NCI-H345 treated with DMSO at 0.1 percent for 48 hours (cell line): ENCODE data around the gene AGTR1.
"Not testable (repeated sequence)": the region's sequence is repeated elsewhere in the genome, so short reads cannot be mapped to it uniquely, and the experiment has no call there.

ENCODE experiments used
- DNase-seq: peaks from one replicate; lab custom pipeline; 2025; ENCODE audit not compliant: unreplicated experiment; lab: John Stamatoyannopoulos, UW

The AGTR1 gene

DNA sequence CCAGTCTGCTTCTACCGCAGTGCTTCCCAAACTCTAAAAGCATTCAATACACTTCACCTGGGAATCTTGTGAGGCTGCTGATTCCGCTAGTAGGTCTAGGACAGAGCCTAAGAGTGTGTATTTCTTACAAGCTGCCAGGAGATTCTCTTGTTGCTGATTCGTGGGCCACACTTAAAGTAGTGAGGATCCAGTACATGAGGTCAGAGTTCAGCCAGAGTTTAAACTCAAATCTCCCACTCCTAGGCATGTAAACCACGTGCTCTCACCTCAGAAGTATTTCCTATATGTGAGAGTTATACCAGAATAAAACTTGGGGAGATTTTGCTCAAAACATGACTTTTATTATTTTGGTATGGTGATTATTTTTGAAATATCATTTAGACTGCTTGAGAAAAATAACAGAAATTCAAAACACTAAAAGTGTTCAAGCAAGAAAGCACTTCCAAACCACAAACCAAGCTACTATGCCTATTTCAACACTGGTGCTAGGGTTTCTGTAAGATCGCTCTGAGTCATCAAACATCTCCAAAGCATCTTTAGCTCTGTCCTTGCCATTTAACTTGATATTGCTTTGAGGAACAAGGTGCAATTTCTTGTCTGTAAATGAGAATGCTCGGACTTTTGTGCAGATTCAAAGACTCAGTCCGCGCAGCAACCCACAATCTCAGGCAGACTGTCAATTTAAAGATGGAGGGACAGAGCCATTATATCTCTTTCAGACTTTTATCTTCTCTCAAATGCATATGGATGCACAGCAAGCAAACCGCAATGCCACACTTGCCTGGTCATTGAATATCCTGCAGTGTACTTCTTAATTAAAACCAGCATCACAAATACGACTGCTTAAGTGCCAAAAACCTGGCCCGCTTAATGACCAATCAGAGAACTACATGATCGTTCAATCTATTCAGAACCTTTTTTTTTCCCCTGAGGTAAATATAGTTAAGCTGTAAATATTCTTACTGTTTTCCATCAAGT lies 59.8 kb downstream of the AGTR1 start:
- DNase-seq = no peak

DNA sequence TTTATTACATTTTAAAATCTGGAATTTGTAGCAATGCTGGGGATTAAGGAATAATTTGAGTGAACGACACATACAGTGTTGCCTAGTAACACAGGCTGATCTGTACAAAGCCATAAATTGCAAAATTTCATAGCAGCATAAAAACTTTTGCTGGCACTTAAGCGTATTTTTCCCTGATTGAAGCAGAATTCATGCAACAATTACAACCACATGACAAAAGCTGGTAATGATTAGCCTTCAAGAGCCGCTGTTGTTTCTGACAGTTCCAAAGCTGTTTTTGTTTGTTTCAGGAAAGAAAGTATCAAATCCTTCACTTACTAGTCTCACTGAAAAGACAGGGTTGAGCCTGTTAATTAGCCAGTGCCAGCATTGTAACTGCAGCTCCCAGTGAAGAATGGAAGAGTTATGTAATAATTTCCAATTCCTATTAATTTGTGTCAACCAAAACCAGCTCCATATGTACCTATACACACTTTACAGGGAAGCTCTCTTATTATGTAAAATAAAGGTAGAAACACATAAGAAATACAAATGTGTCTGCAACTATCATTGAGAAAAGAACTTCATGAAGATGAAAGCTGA lies 60.7 kb downstream of the AGTR1 start:
- DNase-seq = no peak

- no peak for DNase-seq
Observed at GRCh38 chr3:148759430-148759829, 61.7 kb downstream of the AGTR1 start.

DNA sequence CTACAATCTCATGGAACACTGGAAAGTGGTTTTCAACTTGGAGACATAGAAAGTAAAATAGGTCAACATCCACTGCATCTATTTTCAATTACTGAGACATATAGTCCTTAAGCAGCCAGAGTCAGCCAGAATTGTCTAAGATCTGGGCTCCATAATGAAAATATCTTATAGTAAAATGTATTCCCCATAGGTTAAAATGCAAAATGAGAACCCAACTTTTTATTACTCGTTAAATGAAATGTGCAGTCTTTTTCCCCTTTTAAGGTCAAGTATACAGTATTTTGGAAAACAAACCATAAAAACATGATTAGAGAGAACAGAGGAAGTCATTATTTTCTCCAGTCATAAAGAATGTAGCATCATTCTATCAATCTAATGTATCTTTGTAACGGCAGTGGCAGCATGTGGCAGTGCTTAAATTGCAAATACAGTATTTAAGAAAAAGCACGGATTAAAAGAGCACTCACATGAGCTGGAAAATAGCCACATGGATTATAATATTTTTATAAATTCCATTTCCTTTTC lies 65.5 kb downstream of the AGTR1 start:
- DNase-seq = no peak

- DNase-seq = peak; percentile 1
Observed at GRCh38 chr3:148763986-148764935, 66.6 kb downstream of the AGTR1 start.

GRCh38 chr3:148772361-148772760 lies 74.7 kb downstream of the AGTR1 start:
- DNase-seq = no peak

- no peak for DNase-seq
Observed at GRCh38 chr3:148772835-148773234, 75.1 kb downstream of the AGTR1 start.

DNA sequence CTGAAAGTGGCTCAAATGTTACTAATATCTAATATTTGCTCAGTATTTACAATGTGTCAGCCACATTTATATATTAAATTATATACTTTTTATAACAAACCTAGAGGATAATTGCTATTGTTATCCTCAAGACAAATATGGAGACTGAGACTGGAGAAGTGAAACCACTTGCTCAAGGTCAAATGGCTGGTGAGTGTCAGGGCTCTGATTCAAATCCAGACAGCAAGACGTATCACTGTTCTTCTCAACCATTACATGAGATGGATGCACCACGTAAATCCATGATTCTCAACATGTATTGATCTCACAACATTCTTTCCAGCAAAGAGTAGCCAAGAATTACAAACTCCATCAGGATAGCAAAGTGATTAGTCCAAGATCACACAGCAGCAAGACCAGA lies 76.1 kb downstream of the AGTR1 start:
- no peak for DNase-seq

GRCh38 chr3:148778926-148779325 lies 81.2 kb downstream of the AGTR1 start:
- DNase-seq = no peak

DNA sequence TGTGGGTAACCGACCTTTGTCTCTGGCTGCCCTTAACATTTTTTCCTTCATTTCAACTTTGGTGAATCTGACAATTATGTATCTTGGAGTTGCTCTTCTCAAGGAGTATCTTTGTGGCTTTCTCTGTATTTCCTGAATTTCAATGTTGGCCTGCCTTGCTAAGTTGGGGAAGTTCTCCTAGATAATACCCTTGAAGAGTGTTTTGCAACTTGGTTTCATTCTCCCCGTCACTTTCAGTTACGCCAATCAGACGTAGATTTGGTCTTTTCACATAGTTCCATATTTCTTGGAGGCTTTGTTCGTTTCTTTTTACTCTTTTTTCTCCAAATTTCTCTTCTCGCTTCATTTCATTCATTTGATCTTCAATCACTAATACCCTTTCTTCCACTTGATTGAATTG lies 87.3 kb downstream of the AGTR1 start:
- not testable (repeated sequence) for DNase-seq

GRCh38 chr3:148786159-148786558 lies 88.5 kb downstream of the AGTR1 start:
- DNase-seq = not testable (repeated sequence)

DNA sequence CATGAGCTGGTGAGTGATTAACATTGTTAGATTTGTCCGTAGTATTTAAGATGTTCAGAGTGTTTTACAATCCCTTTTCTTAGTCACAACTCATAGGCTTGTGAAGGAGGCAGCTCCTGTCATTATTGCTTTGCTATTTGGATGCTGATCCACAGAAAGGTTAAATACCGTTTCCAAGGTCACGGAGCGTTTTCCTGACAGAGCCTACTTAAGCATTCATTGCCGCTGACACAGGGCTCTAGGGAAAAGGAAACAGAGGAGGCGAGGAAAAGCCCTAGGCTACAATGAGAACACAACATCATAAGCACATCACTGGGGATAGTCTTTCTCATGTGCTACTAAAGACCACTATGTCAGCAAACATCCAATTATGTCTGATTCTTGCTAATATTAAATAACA lies 91.4 kb downstream of the AGTR1 start:
- DNase-seq = no peak

DNA sequence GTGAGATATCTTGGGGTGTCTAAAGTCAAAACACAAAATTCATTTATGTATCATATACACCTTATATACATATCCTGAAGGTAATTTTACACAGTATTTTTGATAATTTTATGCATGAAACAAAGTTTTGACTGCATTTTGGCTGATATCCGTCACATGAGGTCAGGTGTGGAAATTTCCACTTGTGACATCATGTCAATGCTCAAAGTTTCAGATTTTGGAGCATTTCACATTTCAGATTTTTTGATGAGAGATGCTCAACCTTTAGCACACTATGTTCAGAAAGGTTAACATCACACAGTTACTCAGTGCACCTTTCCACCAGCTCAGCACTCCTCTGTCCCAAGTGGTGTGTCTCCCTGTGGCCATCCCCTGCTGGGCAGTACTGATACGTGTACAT lies 92.2 kb downstream of the AGTR1 start:
- DNase-seq = no peak

GRCh38 chr3:148790370-148790769 lies 92.7 kb downstream of the AGTR1 start:
- no peak for DNase-seq

- no peak for DNase-seq
Observed at GRCh38 chr3:148790851-148791735, 93.4 kb downstream of the AGTR1 start.

- no peak for DNase-seq
Observed at GRCh38 chr3:148791920-148792319, 94.2 kb downstream of the AGTR1 start.

DNA sequence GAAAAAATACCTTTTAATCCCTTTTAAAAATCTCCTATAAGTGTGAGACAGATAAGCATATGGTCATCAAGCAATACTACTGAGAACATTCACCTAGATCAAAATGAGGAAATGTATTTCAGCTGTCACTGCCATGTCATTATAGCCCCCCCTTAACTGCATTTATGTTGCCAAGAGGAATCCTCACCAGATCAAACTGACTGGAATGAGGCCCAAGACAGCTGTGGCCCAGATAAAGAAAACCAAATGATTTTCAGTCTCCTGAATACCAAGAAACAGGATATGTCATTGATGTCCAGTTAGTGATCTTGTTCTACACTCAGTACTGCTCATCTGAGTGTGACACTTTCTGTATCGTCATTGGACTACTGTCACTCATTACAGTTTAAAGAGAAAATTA lies 94.8 kb downstream of the AGTR1 start:
- DNase-seq = no peak
